Forelimb muscle (tissue), 1 donor: ENCODE results near the gene DLL1. TPM values are rescaled to one million over a fixed set of nuclear protein-coding genes. Genes with fewer than 3 reads are reported as not detected.

Source experiments
- DNase-seq: peaks from one replicate; pipeline ENCODE4 v3.0.0-alpha.2; 2013; ENCODE audit warnings: low read depth
- polyA plus RNA-seq: library from polyadenylated mRNA; unstranded; fragments of 120-200 nt; gene quantifications from one replicate; pipeline ENCODE4 v1.2.1, GENCODE V29; 2013; ENCODE audit not compliant: insufficient read length

DLL1 gene
- polyA plus RNA-seq, 1 donor = 17.1 TPM

DNA sequence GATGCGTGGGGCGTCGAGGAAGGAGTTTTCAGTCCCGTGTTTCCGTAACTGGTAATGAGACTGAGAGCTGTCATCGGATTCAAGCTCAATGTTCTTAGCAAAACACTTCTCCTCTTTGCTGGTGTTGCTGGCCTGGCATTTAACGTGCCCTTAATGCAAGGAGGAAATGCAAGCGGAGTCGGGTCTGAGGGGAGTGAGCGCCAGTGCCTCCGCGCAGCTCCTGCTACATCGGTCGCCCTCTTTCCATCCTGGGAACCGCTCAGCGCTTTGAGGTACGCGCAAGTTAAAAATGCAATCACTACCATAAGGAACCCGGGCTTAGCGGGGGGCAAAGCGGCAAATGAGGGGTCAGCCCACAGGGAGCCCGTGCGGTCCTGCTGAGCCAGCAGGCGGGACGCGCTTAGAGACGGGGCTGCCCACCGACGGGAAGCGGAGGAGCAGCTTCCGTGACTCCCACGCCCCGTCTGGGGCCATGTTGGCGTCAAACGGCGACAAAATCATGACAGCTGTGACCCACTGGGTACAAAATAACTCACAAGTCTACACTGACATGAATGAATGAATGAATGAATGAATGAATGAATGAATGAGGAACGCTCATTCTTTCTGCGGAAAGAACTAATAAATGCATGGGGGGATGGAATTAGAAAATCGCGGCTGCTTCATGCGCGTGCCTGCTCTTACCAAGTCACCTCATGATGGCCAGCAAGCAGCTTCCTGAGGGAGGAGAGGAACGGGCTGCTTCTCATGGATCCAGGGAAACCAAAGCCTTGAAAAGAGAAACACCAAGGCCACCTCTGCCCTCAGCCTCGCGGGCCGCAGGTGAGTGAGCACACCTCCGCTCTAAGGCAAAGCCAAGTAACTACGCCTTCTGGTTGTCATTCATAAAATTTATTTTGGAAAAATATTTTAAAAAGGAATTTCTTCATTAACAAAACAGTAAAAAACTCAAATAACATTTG, 9.3 kb downstream of the DLL1 start:
- DNase-seq = no peak

DNA sequence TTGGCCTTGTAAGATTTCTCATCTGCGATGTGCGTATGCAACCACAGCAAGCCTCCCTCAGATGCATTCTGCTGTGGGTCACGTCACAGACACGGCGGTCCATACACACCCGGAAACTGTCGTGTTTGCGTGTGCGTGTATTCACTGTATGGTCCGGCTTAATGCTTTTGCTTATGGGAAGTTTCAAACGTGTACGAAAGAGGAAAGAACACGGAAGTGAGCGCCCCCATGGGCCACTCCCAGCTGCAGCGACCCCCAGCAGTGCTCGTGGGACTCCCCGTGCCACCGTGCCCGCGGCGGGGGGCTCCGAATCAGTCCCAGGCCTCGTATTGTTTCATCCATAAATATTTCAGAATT, 10.2 kb downstream of the DLL1 start:
- no peak for DNase-seq

DNA sequence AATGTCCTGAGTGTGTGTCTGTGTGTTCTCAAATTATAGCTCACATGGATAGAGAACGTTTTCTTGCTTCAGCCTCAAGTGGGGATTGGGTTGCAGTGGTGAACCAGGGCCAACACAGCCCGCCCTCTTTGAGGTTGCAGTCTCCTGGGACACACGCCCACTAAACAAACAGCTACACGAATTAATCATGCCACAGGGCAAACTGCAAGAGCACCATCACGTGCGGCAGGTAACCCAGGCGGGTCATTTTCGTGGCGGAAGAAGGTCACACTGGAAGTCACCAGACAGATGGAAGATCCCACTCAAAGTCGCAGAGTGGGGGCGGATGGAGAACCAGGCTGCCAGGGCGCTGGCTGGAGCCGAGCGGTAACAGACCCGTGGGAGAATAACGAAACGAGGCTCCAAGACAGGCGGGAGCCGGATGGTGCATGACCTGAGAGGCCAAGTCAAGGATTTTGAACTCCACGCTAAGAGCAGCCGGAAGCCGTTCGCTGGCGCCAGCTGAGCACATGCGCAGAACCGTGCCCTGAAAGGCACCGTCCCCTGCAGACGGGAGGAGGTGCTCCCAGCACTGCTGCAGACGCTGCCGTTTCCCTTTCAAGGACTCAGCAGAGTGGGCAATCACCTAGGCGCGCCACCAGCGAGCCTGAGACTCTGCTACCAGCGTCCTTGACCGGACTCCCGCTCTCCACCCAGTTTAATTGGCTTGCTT, 10.7 kb downstream of the DLL1 start:
- DNase-seq = no peak

DNA sequence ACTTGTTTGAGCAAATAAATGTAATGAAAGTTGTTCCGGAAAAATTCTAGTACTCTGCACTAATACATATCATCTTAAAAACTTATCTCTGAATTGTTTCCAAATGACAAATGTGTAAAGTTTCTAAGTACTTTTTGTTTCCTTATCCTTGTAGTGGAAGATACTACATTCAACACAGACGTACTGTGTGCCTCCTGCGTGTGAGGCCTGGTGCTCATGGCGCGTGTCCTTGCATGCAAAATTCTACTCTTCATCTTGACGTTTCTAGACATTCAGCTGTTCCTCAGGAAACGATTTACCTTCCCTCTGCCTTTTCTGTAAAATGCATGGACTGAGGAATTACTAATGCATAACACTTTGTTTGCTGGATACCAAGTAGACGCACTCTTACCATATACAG, 11.5 kb downstream of the DLL1 start:
- DNase-seq = no peak

DNA sequence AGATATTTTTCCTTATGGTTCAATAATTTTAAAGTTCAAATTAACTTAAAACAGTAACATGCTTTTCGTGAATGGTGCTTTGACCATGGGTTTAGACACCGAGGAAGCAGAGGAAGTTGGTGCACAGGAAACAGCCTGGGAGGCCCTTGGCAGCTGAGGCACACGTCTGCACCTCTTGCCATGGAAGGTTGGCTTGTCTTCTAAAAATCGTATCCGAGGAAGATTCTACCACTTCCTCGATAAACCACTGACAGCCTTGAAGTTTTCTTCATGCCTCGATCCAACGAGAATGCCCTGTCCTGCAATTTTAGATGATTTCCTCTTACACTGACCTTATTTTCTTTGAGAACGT, 12.2 kb downstream of the DLL1 start:
- DNase-seq = no peak

DNA sequence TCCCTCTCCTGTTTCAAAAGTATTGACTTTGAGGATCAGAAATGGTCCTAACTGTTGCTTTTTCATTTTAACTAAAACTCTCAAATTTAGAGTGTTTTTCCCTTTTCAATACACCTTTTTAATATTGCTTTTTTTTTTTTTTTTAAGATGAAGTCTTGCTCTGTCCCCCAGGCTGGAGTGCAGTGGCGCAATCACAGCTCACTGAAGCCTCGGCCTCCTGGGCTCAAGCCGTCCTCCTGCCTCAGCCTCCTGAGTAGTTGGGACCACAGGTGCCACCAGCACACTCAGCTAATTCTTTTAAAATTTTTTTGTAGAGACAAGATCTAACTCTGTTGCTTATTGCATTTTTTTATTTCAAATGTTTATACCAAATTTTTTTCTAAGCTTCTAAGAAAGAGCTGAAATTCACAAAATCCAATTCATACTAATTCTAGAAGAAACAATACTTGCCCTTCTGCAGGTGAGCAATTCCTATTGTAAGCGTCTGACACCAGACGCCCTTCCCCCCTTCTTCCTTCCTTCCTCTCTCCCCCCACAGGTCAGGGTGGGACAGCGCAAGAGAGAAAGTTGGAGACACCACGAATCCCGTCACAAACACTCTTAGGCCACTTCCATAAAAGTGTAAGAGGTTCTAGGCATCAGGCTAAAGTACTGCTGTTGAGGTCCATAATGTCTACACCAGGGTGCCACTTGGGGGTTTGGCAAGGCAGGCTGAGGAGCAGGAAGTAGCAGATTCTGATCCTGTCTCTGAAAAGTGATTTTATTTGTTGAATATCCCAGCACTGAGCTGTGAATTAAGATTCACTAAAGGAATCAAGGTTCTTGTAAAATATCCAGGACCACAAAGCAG, 12.8 kb downstream of the DLL1 start:
- no peak for DNase-seq

DNA sequence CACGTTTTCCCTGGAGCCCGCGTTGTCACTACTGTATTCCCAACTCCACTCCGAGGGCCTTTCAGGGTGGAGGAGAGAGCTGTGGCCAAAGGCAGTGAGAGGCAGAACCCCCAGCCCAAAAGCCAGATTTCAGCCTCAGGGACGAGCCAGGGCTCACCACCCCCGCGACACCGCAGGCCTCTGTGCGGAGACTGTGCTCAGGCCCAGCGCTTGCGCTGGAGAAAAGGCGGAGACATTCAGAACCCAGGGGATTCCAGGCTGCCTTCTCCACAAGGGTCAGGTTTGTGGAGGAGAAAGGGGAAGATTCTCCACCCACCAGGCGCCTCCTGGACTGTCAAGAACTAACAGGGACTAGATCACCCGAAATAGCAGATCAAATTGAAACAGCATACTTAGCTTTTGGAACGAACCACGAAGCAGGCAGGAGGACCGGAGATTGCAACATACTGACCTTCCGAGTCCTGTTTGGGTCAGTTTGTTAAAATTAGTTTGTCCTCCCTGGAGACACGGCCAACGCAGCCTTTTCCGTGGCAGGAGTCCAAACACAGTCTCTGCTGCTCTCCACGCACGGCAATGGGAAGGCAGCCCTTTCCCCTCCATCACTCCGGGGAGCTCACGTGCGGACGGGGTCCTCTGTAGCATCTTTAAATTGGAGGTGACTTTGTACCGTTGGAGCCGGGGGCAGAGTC, 14.4 kb downstream of the DLL1 start:
- DNase-seq = no peak

DNA sequence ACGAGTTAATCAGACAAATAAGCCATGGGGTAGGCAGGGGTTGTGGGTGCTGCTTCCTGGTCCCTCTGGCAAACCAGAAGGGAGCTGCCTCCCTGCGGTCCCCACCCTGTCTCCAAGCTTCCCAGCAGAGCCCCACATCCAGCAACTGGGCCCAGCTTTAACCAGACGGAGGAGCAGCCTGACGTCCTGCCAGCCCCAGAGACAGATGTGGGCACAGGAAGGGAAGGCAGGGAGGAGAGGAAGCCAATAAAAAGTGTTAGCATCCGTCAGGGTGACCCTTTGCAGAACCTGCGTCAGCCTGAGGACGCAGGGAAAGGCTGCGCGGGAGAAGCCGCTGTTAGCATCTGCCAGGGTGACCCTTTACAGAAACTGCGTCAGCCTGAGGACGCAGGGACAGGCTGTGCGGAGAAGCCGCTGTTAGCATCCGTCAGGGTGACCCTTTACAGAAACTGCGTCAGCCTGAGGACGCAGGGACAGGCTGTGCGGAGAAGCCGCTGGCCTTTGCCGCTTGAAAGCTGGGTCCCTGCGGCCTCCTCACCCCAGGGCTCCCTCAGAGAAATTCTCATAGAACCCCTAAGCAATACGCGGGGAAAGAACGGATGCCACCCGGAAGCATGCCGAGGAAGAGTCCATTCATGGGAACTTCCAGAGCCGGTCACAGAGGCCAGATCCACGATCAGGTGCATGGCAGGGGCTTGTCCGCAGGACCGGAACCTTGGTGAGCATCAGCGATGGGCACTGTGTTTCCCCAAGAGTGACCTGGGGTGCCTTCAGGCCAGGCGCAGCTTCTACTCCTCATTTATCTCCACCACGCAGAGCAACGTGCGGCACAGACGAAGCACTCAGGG, 15.9 kb downstream of the DLL1 start:
- no peak for DNase-seq

DNA sequence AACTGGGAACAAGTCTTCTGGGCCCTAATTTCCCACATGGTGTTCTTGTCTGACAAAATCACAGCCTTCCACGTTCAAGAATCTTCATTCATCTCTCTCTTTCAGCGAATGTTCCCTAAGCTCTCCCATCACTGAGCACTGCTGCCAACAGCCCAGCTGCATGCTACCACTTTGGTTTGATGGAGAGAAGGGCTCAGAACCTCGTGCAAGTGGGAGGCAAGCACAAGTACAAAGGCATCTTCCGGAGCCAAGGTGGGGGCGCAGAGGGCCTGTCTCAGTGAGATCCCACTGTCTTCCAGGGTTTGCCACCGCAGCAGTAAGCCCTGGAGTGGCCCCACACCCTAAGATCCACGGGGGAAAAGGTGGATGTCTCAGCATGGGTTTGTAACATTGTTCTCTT, 17.2 kb downstream of the DLL1 start:
- DNase-seq = no peak

DNA sequence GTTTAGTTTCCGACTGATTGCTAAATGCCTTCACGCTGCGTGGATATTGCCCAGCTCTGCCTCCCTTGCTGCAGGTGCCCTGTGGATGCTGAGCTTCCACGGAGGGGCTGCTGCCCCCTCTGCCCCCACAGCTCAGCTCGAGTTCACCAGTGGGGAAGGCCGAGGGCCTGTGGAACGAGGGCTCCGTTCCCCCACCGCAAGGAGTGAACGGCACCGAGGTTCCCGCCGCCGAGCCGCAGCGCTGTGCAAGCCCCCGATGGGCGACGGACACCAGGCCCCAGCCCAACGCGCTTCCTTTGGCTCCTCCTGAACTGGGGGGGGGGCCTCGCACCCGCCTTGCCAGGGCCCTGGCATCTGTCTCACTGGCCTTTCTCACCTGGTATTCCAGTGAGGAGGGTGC, 17.7 kb downstream of the DLL1 start:
- DNase-seq = no peak

DNA sequence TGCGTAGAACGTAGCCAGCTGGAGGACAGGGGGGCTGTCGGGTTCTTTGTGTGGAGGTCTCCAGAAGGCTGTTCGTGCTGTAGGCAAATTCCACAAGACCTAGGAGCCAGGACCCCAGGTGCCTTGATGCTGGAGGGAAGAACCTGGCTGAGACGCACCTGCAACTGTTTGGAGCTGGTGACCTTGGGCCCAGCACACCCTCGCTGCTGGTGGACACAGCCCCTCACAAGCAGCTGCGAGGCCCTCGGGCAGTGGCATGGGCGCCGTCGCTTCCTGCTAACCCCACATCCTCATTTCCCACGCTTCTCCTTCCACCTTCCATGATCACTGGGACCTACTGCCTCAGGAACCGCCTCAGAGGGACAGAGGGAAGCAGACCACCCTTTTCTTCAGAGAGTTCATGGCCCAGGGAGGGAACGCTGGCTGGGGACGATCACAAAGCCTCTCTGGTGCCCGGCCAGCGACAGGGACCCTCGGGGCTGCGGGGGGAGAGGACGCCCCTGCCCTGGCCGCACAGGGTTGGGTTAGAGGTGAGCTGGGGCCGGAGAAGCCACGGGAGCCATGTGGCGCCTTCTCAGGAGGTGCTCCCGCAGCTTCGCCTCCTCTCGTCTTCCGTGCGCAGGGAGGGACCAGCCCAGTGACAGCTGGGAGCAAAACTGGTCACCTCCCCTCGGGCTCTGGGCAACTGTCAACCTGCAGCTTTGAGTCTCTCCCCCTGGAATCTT, 18.4 kb downstream of the DLL1 start:
- no peak for DNase-seq

DNA sequence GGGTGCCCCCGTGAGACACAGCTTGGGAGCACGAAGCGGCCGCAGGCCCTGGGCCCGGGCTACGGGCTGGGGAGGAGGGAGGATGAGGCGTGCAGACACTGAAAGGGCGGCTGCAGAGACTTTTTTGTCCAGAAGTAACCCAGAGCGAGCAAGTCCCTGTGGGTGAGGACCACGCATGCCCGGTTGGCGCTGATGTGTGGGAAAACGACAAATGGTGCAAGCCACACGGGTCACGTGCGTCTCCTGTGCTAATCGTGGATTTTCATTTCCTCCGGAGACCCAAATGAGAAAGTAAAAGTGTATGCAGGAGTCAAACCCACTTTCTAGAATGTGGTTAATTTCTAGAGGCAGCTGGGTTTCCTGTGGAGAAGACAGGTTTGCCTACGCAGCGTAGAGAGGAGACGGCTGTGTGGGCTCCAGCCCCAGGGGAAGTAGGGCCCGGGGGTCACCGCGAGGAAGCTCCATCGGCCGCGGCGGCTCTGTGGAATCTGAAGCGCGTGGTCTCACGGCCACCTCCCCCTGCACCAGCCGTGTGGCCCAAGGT, 19.0 kb downstream of the DLL1 start:
- DNase-seq = no peak

DNA sequence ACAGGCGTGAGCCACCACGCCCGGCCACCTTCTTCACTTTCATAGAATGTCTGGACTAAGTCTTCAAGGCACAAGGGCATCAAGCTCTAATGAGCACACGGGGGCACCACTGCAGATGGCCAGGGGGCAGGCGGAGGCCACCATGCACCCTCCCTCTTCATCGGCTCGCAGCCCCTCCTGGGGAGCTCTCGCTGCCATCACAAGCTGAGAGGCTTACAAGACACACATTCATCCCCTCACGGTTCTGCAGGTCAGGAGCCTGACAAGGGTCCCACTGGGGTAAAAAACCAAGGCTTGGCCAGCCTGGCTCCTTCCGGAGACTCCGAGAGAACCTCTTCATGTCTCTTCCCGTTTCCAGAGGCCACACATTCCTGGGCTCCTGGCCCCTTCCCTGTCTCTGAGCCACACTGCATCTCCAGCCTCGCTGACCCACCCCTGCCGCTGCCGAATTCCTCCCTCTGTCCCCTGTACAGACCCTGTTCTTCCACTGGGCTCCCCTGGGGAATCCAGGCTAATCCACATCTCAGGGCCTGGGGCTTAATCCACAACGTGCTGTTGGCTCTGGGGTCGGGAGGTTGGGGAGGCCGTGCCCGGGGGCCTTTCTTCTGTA, 19.8 kb downstream of the DLL1 start:
- no peak for DNase-seq

DNA sequence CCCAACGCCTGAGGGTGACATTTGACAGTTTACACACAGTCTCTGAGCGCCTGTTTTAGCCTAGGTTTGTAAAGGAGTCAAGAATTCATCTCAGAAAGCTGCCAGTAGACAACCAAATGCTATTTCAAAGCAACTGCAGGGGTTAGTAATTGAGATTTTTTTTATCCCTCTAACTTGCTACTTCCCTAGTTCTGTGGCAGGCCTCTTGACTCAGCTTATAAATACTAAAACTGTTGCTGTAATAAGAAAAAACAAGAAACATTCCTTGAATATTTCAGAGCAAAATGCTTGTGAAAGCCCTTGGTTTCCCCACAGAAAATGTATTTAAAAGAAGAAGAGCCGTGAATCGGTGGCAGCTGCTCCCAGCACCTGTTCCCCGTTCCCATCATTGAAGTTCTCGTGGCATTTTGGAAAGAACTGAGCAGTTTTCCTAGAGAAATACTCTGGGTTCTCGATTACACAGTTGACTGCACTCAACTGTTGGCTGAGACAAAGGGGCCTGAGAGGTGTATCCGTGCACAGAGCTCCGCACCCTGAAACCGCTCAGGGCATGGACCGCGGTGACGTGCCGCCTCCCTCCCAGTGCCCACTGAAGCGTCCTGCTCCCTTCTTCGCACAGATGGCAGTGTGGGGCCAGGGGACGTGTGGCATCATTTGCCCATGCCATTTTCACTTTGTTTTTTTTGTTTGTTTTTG, 20.9 kb downstream of the DLL1 start:
- no peak for DNase-seq

DNA sequence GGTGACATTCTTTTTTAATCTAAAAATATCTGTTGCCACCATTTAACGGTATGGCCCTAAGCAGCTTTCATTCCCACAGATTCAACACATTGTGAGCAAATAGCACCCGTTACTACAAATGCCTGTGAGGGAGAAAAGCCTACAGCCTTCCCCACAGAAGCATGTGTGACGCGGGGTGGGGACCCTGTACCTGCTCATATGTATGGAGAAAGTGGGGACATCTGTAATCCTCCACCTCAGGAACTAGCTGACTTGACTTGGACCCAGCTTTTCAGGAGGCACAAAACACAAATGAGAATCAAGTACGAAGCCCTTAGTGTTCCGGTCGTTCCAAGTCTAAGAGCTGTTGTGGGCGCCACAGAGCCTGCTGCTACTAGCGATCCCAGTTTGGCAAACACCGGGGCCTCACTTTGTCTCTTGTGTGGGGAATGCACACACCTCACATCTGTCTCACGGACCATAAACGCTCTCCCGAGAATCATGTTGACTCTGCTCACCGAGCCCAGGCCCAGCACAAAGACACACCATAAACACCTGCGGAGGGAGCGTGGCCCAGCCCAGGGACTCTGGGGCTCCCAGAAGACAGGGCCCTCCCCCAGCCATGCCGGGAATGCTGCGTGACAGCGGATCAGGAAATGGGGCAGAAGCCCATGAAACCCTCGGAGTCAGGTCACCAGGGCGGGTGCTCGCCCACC, 21.6 kb downstream of the DLL1 start:
- DNase-seq = no peak

DNA sequence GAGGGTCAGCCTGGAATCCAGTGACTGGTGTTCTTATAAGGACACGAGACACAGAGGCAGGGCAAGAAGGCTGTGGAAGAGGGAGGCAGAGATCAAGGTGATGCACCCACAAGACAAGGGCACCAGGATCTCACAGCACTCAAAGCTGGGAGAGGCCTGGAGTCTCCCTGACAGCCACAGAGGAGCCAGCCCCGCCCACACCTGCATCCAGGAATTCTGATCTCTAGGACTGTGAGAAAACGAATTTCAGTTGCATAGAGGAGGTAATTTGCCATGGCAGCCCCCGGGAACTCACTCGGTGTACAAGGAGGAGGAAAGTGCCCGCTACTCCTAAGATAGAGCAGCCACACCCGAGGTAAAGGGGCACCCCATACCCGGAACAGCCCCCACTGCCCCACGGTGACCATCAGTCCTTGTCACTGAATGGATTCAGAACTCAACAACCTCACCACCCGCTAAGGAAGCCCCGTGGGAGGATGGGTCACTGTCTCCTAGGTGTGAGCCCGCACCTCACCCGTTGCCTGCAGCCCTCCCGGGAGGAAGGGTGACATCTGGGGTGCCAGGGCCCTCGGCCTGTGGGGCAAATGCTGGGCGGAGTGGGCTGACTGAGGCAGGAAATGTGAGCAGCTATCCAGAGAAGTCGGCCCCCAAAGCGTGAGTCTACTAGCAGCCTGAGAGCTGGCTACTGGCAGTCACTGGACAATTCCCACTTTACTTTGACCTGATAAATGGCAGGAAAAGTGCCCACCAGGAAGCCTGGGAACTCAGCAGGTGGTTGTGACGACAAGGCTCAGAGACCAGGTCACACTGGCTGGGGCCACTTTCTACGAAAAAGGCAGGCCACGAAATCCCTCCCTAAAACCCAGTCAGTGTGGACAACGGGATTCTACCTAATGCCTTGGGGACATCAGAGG, 22.4 kb downstream of the DLL1 start:
- no peak for DNase-seq

DNA sequence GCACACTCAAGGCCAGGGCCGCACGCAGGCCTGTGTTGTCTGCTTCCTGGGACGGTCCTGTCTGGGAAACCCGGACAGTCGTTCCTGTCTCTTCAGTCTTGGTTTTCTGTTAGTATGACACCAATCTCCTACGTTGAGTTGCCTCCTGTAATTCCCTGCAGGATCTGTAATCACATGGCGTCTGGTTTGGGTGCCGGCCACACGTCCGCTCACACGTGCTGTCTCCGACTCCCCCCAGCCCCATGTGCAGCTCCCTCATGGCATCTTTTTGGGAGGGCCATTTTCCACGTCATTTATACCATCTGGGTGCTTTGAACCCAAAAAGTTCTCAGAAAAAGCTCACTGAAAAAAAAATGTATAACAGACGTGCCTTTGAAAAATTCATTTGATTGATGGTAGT, 23.2 kb downstream of the DLL1 start:
- DNase-seq = no peak
